NCI-H446 treated with DMSO at 0.1 percent for 48 hours (cell line): ENCODE data around the gene SKIL.

Experiments
- DNase-seq: peaks from one replicate; lab custom pipeline; 2025; lab: John Stamatoyannopoulos, UW

Gene SKIL

GRCh38 chr3:170405101-170405500 lies 47.6 kb downstream of the SKIL start:
- DNase-seq: no peak

- peak; percentile 6 for DNase-seq
These were observed 53.0 kb downstream of the SKIL start for GRCh38 chr3:170410428-170411029.

DNA sequence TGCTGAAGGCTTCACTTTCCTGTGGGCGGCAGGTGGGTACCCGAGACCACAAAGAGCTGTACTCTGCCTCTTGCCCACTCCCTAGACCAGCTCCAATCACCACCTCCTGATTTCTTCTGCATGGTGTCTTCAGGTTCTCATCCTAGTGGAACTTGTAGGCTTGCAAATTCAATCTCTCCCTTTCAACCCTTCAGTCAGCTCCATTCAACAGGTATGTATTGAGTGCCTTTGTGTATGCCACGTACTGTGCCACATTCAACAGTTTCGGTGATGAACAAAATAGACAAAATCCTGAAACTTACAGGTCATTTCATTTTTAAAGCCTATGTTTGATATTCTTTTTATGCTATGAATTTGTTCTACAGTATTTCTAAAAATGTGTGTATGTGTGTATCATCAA lies 55.8 kb downstream of the SKIL start:
- no peak for DNase-seq

- DNase-seq: peak; percentile 64
These were observed 56.7 kb downstream of the SKIL start for GRCh38 chr3:170414202-170414663.

DNA sequence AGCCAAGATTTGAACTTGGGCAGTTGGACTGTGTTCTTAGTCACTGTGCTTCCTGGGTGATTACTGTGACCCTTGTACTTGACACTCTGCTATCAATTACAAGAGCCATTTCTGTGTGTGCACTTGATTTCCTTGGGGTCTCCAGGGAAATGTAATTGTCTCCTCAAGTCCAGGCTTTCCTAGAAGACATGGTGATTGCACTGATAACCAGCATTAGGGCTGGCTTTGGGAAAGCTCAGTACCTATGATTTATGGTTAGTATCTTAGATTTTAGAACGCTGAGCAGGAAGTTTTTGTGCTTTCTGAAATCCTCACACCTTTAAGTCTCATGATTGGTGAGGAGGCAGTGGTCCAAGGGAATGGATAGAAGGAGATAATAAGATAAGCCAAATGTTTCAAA lies 59.6 kb downstream of the SKIL start:
- DNase-seq: no peak

GRCh38 chr3:170418422-170419398 lies 61.2 kb downstream of the SKIL start, which contains the start of gene CLDN11:
Gene CLDN11 (plus strand): TSS chr3:170418868. CDS start chr3:170419067, 199 bp downstream.
- DNase-seq: no peak

DNA sequence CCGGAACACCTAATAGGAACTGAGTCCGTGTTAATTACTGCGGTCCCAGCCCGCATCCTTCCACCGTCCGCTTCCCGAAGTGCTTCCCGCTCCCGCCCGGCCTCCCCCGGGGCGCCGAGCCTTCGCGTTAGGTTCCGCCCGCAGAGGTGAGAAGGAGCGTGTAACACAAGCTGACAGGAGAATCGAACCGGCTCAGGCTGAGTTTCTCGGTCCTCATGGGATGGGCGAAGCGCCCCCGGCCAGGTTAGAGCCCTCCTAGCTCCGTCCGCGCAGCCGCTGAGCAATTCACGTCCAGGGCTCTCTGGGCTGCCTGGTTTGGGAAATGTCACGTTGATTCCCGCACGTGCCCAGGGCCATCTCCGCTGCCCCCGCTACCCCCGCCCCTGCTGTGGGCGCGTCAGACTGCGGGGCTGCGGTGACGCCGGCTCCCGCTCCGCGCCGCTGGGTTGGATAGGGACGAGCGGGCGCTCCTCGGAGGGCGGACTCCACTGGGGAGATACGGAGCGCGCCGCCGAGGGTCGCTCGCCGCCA lies 62.1 kb downstream of the SKIL start:
- no peak for DNase-seq

GRCh38 chr3:170420307-170420821 lies 62.8 kb downstream of the SKIL start:
- DNase-seq: no peak

- DNase-seq: no peak
These were observed 63.7 kb downstream of the SKIL start for GRCh38 chr3:170421111-170421641.

DNA sequence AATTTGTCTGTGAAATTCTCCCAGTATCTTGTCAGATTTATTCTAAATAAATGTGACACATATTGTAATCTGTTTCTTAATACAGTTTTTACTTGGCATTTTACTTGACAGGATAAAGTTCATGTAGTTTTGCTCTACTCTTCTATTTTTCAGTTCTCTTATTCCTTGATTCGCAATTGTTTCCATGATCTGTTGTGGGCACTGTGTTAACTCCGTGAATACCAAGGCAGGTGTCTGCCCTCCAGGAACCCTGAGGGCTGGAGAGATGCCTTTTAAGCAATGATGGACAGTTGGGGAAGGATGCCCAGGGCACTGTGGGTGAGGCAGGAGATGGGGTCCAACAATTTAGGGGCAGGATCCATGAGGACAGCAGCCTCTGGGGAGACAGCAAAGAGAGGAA lies 64.2 kb downstream of the SKIL start:
- no peak for DNase-seq

GRCh38 chr3:170423001-170423615 lies 65.6 kb downstream of the SKIL start:
- no peak for DNase-seq

DNA sequence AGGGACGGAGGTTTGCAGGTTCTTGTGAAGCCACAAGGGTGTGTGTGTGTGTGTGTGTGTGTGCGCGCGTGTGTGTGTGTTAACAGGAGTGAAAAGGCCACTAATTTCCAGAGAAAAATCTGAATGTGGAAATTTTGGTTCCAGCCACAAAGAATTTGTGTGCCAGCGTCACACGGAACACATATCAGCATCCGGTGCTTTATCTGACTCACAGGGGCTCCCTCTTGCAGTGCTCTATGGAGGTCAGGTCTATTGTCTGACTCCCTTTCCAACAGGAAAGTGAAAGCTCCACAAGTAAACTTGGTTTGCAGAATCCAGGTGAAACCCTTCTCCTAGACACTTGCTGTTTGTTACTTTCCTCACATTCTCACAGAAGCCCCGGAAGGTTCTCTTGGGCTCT lies 67.4 kb downstream of the SKIL start:
- DNase-seq: no peak

- no peak for DNase-seq
These were observed 68.2 kb downstream of the SKIL start for GRCh38 chr3:170425491-170426239.

- no peak for DNase-seq
These were observed 68.8 kb downstream of the SKIL start for GRCh38 chr3:170426240-170426797.

- DNase-seq: no peak
These were observed 70.6 kb downstream of the SKIL start for GRCh38 chr3:170428095-170428494.

DNA sequence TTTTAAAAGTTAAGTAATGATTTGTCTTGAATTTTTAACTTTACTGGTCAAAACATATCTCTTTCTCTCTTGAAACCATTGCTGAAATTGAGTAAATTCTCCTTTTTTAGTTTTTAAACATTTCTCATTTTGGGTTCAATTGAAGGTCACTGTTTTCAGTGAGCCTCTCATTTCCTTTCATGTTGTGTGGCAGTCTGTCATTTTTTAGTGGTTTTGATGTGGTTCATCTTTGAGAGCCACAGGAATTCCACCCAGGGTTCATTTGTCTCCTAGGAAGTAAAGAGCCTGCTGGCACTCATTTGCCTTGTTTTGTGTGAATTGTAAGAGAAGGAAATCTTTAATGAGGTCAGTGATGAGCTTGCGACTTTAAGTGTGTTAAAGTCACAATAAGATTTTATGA lies 71.5 kb downstream of the SKIL start:
- DNase-seq: no peak

- no peak for DNase-seq
These were observed 73.5 kb downstream of the SKIL start for GRCh38 chr3:170431054-170431453.

- no peak for DNase-seq
These were observed 74.9 kb downstream of the SKIL start for GRCh38 chr3:170432416-170432815.

DNA sequence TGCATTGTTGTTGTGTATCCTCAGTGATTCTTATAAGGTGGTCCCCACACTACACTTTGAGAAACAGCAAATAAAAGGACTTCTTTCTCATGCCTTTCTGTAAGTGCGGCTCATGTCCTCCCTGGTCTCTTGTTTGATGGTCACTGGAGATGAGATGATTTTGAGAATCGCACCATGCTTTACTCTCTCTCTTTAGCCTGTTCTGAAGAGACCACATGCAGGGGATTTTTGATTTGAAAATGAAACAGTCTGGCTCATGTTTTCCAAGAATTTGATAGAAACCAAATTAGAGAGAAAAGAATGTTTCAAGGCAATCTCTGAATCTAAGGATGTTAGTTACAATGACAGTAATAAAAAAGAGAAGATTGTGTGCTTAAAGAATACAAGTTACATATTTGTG lies 79.2 kb downstream of the SKIL start:
- DNase-seq: no peak

DNA sequence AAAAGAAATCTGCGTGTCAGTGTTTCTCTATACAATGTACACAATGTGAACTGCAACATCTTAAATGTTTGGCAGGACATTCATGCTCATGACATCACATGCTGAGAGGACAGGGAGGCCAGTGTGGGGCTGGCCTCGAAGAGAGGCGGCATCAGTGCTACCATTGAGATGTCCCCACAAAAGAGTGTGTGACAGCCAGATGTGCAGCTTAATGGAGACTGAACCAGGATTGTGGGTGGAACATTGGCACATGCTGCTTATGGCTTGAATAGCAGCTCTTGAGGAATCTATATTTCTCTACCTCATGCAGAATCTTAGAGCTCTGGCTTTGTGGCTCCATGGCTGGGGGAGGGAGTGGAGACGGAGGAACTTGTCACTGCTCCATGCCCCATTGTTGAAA lies 79.7 kb downstream of the SKIL start:
- DNase-seq: no peak
